Measurements from ENCODE around the gene NEU2. TPM values are rescaled to one million over a fixed set of nuclear protein-coding genes. Genes with fewer than 3 reads are reported as not detected.

NEU2 gene
- total RNA-seq, 1 experiment from 2014 or later = not detected

- Histone ChIP-seq H3K14ac (ENCODE audit: insufficient read depth, low read length) (no peak overlapping the region), H2AK5ac (ENCODE audit: insufficient read length, low read length) (no peak overlapping the region), H3K27me3 (ENCODE audit: insufficient read depth, low read length) (no peaks in the 10 kb centered on the region), H3K23me2 (ENCODE audit: insufficient read length, low read depth, low read length, poor library complexity, severe bottlenecking) (no peaks in the 10 kb centered on the region), H2BK12ac (ENCODE audit: insufficient read length, low read depth, low read length) (no peak overlapping the region), H4K5ac (ENCODE audit: insufficient read length, low read depth, low read length) (no peak overlapping the region), H4K20me1 (ENCODE audit: control insufficient read depth, insufficient read depth, insufficient read length) (no peaks in the 10 kb centered on the region), H3K4ac (ENCODE audit: low read depth, low read length) (no peak overlapping the region), H3K18ac (ENCODE audit: insufficient read length, low read depth, low read length) (no peak overlapping the region), H2BK20ac (ENCODE audit: low read depth, low read length, poor library complexity, severe bottlenecking) (no peak overlapping the region), H3K9me3 (ENCODE audit: control insufficient read depth, low read depth, low read length) (no peaks in the 10 kb centered on the region), H2BK5ac (ENCODE audit: insufficient read length, low read length) (no peak overlapping the region), H4K91ac (ENCODE audit: insufficient read length, low read depth, low read length) (no peak overlapping the region), H2AFZ (ENCODE audit: low read length) (no peak overlapping the region), H3K79me1 (ENCODE audit: insufficient read depth, low read depth, low read length, poor library complexity, severe bottlenecking) (no peaks in the 10 kb centered on the region), H3K79me2 (ENCODE audit: insufficient read depth, low read length) (no peaks in the 10 kb centered on the region), H3K27ac (ENCODE audit: insufficient read length, low read depth, low read length) (no peak overlapping the region), H3K4me2 (ENCODE audit: insufficient read depth, insufficient read length, low read length) (no peak overlapping the region), H2BK120ac (ENCODE audit: low read depth, low read length, poor library complexity, severe bottlenecking) (no peak overlapping the region), H2BK15ac (ENCODE audit: low read depth, low read length) (no peak overlapping the region), H3K9ac (ENCODE audit: extremely low read depth, insufficient read length, low read length) (no peak overlapping the region), H3T11ph (ENCODE audit: low read length) (no peak overlapping the region), H3K56ac (ENCODE audit: insufficient read length, low read depth, low read length) (no peak overlapping the region), H4K8ac (replicated peaks; ENCODE audit: insufficient read length, low read depth, low read length) (no peak overlapping the region), H3K23ac (ENCODE audit: insufficient read length, low read depth, low read length) (no peak overlapping the region), H3K4me1 (ENCODE audit: insufficient read depth, low read length) (peaks cover 3% of the 10 kb centered on the region; the same call in 1 of the 2 replicates)
- no peak for DNase-seq
- Mint-ChIP-seq H3K9me3 (peaks cover 7 to 8% of the 10 kb centered on the region in 2 experiments), H3K36me3 (ENCODE audit: insufficient read depth in 1 of 3, low read depth in 3 of 3) (peaks cover 0 to 8% (median 5%) of the 10 kb centered on the region in 3 experiments; a peak in 5 of 7 replicates), H3K4me1 (peaks cover 35 to 41% of the 10 kb centered on the region in 2 experiments), H3K4me3 (no peak overlapping the region), H3K27ac (peak overlapping the region in 1 of 3 experiments; percentile 27; a peak in 1 of 7 replicates), H3K27me3 (ENCODE audit: low read depth) (peaks cover 2% of the 10 kb centered on the region)
- WGBS (ENCODE audit: extremely low coverage, insufficient read length, low lambda C conversion rate) = no CpG with 5 or more reads among the region's 15 CpGs
- no peak for TF ChIP-seq CTCF (conservative IDR thresholded peaks at IDR 0.05)
Measured at GRCh38 chr2:232984451-232985207, 47.8 kb upstream of the NEU2 start.

Measured in H9 (cell line).